Motor neuron (in vitro differentiated cells): ENCODE measurements around the gene YIPF1. TPM values are rescaled to one million over a fixed set of nuclear protein-coding genes. Genes with fewer than 3 reads are reported as not detected.

Source experiments
- total RNA-seq, 8 experiments: library from RNA; unstranded; fragments of 300-600 nt; gene quantifications; 2 replicates each; pipeline versions ENCODE4 v1.2.3 to v1.2.4, GENCODE V29; 2022

Gene YIPF1
- total RNA-seq, 8 experiments from 2014 or later = 18.4 to 41.4 (median 34.6) TPM

Other genes starting within 250 kb of the YIPF1 start
- 1 to 10 TPM in 2 of 8 experiments, under 1 TPM in 6; 0.14 to 4.7 (median 0.33) TPM for gene GLIS1, start 150.6 kb downstream of the YIPF1 start, total RNA-seq
- gene NDC1, start 51.5 kb downstream of the YIPF1 start, total RNA-seq = 10 to 100 TPM; 10.5 to 36.4 (median 16.6) TPM
- gene DIO1, start 4.4 kb upstream of the YIPF1 start, total RNA-seq = 1 to 10 TPM in 1 of 8 experiments, under 1 TPM in 7; 0.15 to 1.2 (median 0.35) TPM
- 10 to 100 TPM; 27.9 to 57.3 (median 40.6) TPM for gene IFT25, start 55.9 kb upstream of the YIPF1 start, total RNA-seq
- gene LRRC42, start 56.6 kb upstream of the YIPF1 start, total RNA-seq = 10 to 100 TPM; 18.0 to 39.8 (median 25.1) TPM
- gene LDLRAD1, start 128.4 kb upstream of the YIPF1 start, total RNA-seq = under 1 TPM in 4 of 8 experiments, not detected in 4; 0.14 to 0.43 (median 0.17) TPM
- 100 to 1,000 TPM; 114 to 406 (median 146) TPM for gene TMEM59, start 163.4 kb upstream of the YIPF1 start, total RNA-seq
- gene TCEANC2, start 163.8 kb upstream of the YIPF1 start, total RNA-seq = 10 to 100 TPM in 1 of 8 experiments, 1 to 10 TPM in 7; 3.0 to 10.1 (median 7.4) TPM